ENCODE results near the gene NDC80. TPM values are rescaled to one million over a fixed set of nuclear protein-coding genes. Genes with fewer than 3 reads are reported as not detected.

NDC80 gene
- 1.6 and 2.7 TPM in 2 replicates for total RNA-seq

DNA sequence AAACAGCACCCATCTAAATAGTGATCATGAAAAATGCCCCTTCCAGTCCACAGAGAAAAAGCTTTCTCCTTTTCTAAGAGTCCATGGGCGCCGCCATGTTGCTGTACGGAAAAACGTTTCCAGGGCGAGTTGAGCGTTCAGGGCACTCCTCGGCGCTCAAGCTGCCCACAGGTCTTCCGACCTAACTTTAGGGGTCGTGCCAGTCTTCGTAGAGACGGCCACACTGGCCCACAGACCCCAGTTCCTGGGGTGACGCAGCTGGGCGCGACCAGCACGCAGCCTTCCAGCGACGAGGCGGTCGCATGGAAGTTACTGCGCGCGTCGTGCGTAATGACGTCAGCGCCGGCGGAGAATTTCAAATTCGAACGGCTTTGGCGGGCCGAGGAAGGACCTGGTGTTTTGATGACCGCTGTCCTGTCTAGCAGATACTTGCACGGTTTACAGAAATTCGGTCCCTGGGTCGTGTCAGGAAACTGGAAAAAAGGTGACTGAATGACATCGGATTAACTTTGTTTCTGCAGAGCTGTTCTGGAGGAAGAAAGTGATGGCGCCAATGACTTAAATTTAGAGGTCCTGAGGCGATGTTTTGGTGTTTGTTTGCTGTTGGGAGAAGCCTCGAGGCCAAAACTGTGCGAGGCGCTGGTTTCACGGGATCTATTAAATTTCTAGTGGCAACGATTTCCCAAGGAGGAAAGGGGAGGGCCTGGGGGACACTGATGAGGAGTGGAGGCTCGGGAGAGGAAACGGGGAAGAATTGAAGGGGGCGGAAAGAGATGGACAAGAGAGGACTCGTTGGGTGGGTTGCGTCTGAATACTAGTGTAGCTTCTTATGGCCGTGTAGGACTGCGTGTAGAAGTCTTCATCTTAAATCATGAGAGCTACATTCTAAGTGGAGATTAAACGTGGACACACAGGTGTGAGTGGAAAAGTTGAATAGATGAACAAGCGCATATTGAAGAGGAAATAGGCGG is at the start of gene NDC80, which contains the start of gene METTL4:
NDC80 (plus strand) TSS at position 358 of the 971 bp plus-strand sequence. CDS start 1,429 bp downstream, outside the sequence.
METTL4 (minus strand) TSS at position 306 of the 971 bp plus-strand sequence. CDS start 4,289 bp downstream, outside the sequence.

GRCh38 chr18:2655178-2655953 is 84.0 kb downstream of the NDC80 start, which contains the start of gene SMCHD1:
Gene SMCHD1 (plus strand): TSS chr18:2655726. CDS start chr18:2656076, 350 bp downstream.

Other genes with a start within 250 kb of the NDC80 start
- 3.1 and 4.5 TPM in 2 replicates for gene METTL4, start 52 bp upstream of the NDC80 start, total RNA-seq
- 20.3 and 29.5 TPM in 2 replicates for gene SMCHD1, start 84.2 kb downstream of the NDC80 start, total RNA-seq

Data from cardiac ventricle fibroblast (primary cell).